Panc1 (cell line): ENCODE measurements around the gene CEP85L.

Source experiments
- POLR2AphosphoS5 ChIP-seq: IDR thresholded peaks from 2 replicates; pipeline ENCODE4 v1.6.1; 2012; ENCODE audit warnings: mild to moderate bottlenecking, low read depth, low read length, moderate library complexity
- SIN3A ChIP-seq: IDR thresholded peaks from 2 replicates; pipeline ENCODE4 v1.6.1; 2012; ENCODE audit warnings: low read depth, mild to moderate bottlenecking, low read length, moderate library complexity, borderline replicate concordance; ENCODE audit not compliant: insufficient read depth
- TCF7L2 ChIP-seq: IDR thresholded peaks from 2 replicates; pipeline ENCODE4 v1.6.1; 2011; ENCODE audit warnings: mild to moderate bottlenecking, low read depth, low read length, inconsistent platforms
- TF ChIP-seq, protein P1 (sequence below): fragments of 450-650 bp; IDR thresholded peaks from 2 replicates; pipeline ENCODE4 v1.5.1; 2017; ENCODE audit warnings: mild to moderate bottlenecking
- TF ChIP-seq, protein P2 (sequence below), 2 experiments: IDR thresholded peaks; 2 replicates each; pipeline ENCODE4 v1.6.1; 2011 to 2012; ENCODE audit warnings: low read depth in 2 of 2, control low read depth in 1 of 2, low read length in 1 of 2, mild to moderate bottlenecking in 1 of 2, moderate library complexity in 1 of 2; ENCODE audit not compliant: insufficient read depth in 1 of 2

DNA sequence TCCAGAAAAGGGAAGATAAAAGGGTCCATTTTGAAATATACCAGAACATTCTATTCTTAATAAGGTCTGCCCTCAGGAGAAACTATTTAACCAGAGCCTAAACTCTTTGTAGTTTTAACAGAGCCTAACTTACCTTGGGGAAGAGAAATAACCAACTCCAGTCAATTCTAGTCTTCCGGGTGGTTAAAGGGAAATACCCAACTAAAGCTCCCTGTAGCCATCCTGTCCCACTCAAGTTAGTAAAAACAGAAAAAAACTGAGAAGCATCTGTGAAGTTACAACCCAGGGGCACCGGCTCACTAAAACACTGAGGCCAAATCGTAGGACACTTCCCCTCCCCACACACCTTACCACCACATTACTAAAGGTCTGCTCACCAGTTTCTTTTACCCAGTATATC lies 23.7 kb downstream of the CEP85L start:
- TF ChIP-seq SIN3A (no peak), POLR2AphosphoS5 (no peak), TCF7L2 (no peak)
- TF ChIP-seq, protein P1, sequence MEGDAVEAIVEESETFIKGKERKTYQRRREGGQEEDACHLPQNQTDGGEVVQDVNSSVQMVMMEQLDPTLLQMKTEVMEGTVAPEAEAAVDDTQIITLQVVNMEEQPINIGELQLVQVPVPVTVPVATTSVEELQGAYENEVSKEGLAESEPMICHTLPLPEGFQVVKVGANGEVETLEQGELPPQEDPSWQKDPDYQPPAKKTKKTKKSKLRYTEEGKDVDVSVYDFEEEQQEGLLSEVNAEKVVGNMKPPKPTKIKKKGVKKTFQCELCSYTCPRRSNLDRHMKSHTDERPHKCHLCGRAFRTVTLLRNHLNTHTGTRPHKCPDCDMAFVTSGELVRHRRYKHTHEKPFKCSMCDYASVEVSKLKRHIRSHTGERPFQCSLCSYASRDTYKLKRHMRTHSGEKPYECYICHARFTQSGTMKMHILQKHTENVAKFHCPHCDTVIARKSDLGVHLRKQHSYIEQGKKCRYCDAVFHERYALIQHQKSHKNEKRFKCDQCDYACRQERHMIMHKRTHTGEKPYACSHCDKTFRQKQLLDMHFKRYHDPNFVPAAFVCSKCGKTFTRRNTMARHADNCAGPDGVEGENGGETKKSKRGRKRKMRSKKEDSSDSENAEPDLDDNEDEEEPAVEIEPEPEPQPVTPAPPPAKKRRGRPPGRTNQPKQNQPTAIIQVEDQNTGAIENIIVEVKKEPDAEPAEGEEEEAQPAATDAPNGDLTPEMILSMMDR = no peak
- TF ChIP-seq, protein P2, sequence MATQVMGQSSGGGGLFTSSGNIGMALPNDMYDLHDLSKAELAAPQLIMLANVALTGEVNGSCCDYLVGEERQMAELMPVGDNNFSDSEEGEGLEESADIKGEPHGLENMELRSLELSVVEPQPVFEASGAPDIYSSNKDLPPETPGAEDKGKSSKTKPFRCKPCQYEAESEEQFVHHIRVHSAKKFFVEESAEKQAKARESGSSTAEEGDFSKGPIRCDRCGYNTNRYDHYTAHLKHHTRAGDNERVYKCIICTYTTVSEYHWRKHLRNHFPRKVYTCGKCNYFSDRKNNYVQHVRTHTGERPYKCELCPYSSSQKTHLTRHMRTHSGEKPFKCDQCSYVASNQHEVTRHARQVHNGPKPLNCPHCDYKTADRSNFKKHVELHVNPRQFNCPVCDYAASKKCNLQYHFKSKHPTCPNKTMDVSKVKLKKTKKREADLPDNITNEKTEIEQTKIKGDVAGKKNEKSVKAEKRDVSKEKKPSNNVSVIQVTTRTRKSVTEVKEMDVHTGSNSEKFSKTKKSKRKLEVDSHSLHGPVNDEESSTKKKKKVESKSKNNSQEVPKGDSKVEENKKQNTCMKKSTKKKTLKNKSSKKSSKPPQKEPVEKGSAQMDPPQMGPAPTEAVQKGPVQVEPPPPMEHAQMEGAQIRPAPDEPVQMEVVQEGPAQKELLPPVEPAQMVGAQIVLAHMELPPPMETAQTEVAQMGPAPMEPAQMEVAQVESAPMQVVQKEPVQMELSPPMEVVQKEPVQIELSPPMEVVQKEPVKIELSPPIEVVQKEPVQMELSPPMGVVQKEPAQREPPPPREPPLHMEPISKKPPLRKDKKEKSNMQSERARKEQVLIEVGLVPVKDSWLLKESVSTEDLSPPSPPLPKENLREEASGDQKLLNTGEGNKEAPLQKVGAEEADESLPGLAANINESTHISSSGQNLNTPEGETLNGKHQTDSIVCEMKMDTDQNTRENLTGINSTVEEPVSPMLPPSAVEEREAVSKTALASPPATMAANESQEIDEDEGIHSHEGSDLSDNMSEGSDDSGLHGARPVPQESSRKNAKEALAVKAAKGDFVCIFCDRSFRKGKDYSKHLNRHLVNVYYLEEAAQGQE (IDR thresholded peaks at IDR 0.05; ENCODE audit: insufficient read depth in 1 of 2, low read depth in 2 of 2, low read length in 1 of 2) = no peak
